Activated CD4-positive, alpha-beta T cell treated with anti-CD3 and anti-CD28 coated beads, Interleukin-2, amount 10 ng/mL, durations not matched to agents 7 days and 5 days (primary cell): Measurements from ENCODE around the gene LRBA. TPM values are rescaled to one million over a fixed set of nuclear protein-coding genes. Genes with fewer than 3 reads are reported as not detected.

Experiments
- CTCF ChIA-PET: fragments of 350-600 bp; sonication (Branson Sonifier 250); formaldehyde crosslinking; loops from one replicate; lab custom pipeline; 2021; ENCODE audit warnings: antibody characterized with exemption; lab: Charles Lee
- POLR2A ChIA-PET: fragments of 350-600 bp; sonication (Branson Sonifier 250); formaldehyde crosslinking; loops from one replicate; lab custom pipeline; 2021; ENCODE audit warnings: antibody characterized with exemption; lab: Charles Lee
- DNase-seq: peaks from one replicate; pipeline ENCODE4 v3.0.0-alpha.2; 2020
- H3K27ac Mint-ChIP-seq: one replicate; pipeline ENCODE4 v1.8.0; 2021; ENCODE audit warnings: mild to moderate bottlenecking, moderate library complexity, mixed read lengths
- H3K27me3 Mint-ChIP-seq: one replicate; pipeline ENCODE4 v1.8.0; 2021; ENCODE audit warnings: mixed read lengths
- H3K36me3 Mint-ChIP-seq: one replicate; pipeline ENCODE4 v1.8.0; 2021; ENCODE audit warnings: low read depth, mixed read lengths
- H3K4me1 Mint-ChIP-seq: one replicate; pipeline ENCODE4 v1.8.0; 2021; ENCODE audit warnings: mixed read lengths
- H3K4me3 Mint-ChIP-seq: one replicate; pipeline ENCODE4 v1.8.0; 2021; ENCODE audit warnings: mild to moderate bottlenecking, moderate library complexity, mixed read lengths
- H3K9me3 Mint-ChIP-seq: one replicate; pipeline ENCODE4 v1.8.0; 2021; ENCODE audit warnings: mixed read lengths
- total RNA-seq, 2 experiments: library from RNA; stranded (reverse); gene quantifications; one replicate each; pipeline ENCODE4 v1.2.3, GENCODE V29; 2021

Gene LRBA
- total RNA-seq, 2 experiments from 2014 or later: 44.7 to 49.6 TPM

DNA sequence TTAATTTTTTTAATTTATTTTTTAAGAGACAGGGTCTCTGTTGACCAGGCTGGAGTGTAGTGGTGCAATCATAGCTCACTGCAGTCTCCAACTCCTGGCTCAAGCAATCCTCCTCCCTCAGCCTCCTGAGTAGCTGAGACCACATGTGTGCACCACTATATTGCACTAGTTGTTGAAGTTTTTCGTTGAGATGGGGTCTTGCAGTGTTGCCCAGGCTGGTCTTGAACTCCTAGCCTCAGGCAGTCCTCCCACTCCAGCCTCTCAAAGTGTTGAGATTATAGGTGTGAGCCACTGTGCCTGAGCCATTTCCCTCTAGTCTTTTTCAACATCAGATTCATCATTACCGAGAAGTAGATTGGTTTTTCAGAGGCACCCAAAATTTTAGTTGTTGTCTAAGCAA is 771.2 kb downstream of the LRBA start:
- Mint-ChIP-seq H3K27me3 (no peaks in the 10 kb centered on the region), H3K9me3 (no peaks in the 10 kb centered on the region), H3K4me1 (no peaks in the 10 kb centered on the region), H3K36me3 (no peaks in the 10 kb centered on the region), H3K27ac (no peak overlapping the region), H3K4me3 (no peak overlapping the region)
- ChIA-PET POLR2A (no interaction called here), CTCF (interaction anchor here (0.8 to 2.1 kb wide), 2 partner anchors 104 to 246 kb away, joined by 3 to 5 read pairs; no protein-coding TSS in a partner anchor)
- DNase-seq: no peak

DNA sequence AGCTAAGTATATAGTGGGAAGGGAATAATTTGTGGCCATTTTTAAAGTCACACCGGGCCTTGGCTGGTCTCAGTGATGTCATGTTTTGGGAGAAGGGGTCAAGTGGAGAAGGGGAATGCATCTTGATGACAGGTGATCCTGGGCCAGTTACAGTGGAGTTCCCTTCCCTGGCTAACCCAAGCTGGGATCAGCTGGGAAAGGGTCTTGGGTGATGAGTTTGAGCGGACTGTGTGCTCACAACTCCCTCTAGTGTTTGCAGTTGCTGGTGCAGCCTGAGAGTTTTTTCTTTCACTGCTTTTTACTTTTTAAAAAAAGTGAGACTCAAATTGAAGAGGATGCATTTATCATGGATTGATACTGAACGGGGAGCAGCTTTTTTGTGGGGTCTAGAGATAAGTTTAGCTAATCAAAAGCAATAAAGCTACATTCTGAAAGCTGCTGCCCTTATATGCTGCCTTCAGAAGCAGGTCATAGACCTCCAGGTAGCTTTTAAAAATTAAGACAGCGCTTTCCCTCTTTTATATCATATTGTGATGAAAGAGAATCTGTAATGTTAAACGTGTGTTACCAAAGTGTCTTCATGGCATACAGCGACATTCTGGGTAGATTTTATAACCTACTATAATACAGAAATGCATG is 772.1 kb downstream of the LRBA start:
- H3K27ac Mint-ChIP-seq: no peak overlapping the region
- H3K4me1 Mint-ChIP-seq: no peaks in the 10 kb centered on the region
- H3K27me3 Mint-ChIP-seq: no peaks in the 10 kb centered on the region
- CTCF ChIA-PET: interaction anchor here (0.6 to 2.1 kb wide), 5 partner anchors 18 to 733 kb away, joined by 3 to 5 read pairs (median 3); no protein-coding TSS in a partner anchor
- POLR2A ChIA-PET: no interaction called here
- DNase-seq: peak; percentile 17
- H3K9me3 Mint-ChIP-seq: no peaks in the 10 kb centered on the region
- H3K4me3 Mint-ChIP-seq: no peak overlapping the region
- no peaks in the 10 kb centered on the region for H3K36me3 Mint-ChIP-seq

DNA sequence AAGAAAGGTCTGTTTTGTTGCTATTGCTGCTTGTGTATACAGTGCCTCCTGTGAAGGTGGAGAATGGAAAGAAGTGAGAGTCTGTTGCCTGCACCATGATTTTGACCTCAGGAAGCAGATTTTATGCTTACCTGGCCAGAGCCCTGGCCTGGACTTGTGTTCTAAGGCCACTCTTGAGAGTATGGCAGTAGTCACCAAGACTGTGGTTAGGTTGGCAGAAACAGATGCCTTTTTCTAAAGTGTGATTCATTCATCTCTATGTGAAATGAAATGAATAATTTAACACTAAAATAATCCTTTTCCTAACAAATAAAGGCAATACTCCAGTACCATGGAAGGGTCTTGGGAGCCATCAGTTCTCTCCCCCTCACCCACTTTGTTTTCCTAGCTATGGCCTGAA is 775.1 kb downstream of the LRBA start:
- Mint-ChIP-seq H3K4me1 (no peaks in the 10 kb centered on the region), H3K9me3 (no peaks in the 10 kb centered on the region), H3K4me3 (no peak overlapping the region), H3K27me3 (peaks cover 2% of the 10 kb centered on the region), H3K27ac (no peak overlapping the region), H3K36me3 (no peaks in the 10 kb centered on the region)
- DNase-seq: no peak
- ChIA-PET CTCF (no interaction called here), POLR2A (no interaction called here)

DNA sequence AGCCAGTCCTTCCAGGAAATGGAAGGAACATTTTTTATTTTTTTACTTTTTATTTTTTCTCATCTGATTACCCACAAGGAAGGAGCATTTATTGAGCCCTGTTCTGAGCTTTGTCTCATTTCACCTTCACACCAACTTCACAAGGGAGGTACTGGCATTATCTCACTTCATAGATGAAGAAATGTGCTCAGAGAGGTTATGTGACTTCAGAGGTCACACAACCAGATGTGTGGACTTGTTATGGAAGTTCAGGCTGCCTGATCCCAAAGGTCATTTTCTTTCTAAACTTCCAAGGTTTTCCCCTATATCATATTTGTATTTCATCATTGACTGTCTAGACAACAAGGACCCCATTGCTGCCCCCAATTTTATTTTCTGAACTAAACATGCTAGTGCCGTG is 776.5 kb downstream of the LRBA start:
- DNase-seq: no peak
- H3K4me3 Mint-ChIP-seq: no peak overlapping the region
- H3K4me1 Mint-ChIP-seq: no peaks in the 10 kb centered on the region
- ChIA-PET CTCF (no interaction called here), POLR2A (no interaction called here)
- no peaks in the 10 kb centered on the region for H3K36me3 Mint-ChIP-seq
- H3K27ac Mint-ChIP-seq: no peak overlapping the region
- no peaks in the 10 kb centered on the region for H3K9me3 Mint-ChIP-seq
- H3K27me3 Mint-ChIP-seq: peaks cover 4% of the 10 kb centered on the region

DNA sequence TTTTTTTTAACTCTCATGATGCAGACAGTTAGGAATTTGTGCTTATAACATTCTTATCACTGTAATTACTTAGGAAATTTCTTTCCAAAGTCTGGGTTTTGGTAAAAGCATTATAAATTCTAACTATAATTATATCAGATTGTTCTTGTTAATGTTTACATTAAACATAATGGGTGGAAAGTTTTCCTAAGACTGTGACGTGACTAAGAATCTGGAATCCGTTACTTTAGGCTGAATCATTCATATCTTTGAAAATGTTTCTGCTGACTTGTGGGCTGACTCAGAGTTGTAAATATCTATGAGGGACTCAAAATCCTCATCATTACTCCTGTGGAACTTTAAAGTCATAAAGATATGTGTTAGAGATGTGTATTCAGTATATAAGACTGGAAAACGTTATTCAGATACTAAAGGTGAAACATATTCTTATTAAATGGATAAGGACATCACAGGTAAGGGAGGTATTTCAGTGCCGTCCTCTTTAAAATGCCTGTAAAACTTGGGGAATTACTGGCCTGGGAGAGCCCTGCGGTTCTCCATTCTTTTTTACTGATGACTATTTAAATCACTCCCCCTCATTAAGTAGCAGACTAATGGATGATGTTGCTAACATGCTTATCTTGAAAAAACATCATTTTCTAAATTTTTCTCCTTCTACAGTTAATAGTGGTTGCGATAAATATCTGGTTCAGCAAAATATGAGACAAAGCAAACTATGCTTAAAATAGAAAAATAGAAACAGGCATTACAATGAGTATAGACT is 777.8 kb downstream of the LRBA start:
- no peak overlapping the region for H3K4me3 Mint-ChIP-seq
- ChIA-PET POLR2A (no interaction called here), CTCF (no interaction called here)
- H3K36me3 Mint-ChIP-seq: no peaks in the 10 kb centered on the region
- peaks cover 4% of the 10 kb centered on the region for H3K27me3 Mint-ChIP-seq
- no peaks in the 10 kb centered on the region for H3K4me1 Mint-ChIP-seq
- no peak overlapping the region for H3K27ac Mint-ChIP-seq
- DNase-seq: no peak
- no peaks in the 10 kb centered on the region for H3K9me3 Mint-ChIP-seq

DNA sequence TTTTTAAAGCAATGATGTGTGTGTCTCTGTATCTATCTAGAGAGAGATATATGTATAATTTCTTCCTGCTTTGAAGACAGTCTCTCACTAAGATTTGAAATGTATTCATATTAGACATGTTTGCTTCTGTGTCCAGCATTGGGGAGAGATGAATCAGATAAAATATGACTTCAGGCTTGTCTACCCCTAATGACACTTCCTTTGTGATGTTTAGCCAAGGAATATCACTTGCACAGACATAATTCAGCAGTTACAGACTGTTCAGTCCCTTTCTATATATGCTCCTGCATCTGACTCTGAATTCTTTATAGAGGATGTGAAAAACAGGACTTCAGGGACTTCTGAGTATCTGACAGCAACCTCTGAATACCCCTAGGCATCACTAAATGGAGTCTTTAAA is 778.5 kb downstream of the LRBA start:
- Mint-ChIP-seq H3K27me3 (peaks cover 4% of the 10 kb centered on the region), H3K27ac (no peak overlapping the region), H3K4me1 (no peaks in the 10 kb centered on the region), H3K9me3 (no peaks in the 10 kb centered on the region), H3K36me3 (no peaks in the 10 kb centered on the region), H3K4me3 (no peak overlapping the region)
- CTCF ChIA-PET: no interaction called here
- DNase-seq: no peak
- POLR2A ChIA-PET: no interaction called here

DNA sequence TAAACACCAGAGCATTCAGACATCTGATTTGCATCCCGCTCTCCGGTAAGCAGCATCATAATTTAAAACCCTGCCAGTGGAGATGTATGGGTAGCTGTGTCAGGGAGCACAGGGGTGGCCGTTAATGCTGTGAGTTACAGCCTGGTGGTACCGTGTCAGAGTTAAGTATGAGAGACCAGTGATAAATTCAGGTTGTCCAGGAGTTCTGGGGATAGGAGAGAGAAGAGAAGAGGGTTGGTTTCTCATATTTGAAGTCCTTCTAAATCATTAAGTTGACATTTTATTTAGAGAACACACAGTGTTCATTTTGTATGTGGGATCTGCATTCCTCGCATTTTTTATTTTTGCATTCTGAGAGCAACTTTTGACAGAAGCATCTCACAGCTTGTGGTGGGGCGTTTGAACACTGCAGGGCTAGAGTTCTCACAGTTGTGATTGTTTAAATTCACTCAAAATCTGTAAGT is 779.2 kb downstream of the LRBA start:
- H3K4me1 Mint-ChIP-seq: no peaks in the 10 kb centered on the region
- CTCF ChIA-PET: no interaction called here

DNA sequence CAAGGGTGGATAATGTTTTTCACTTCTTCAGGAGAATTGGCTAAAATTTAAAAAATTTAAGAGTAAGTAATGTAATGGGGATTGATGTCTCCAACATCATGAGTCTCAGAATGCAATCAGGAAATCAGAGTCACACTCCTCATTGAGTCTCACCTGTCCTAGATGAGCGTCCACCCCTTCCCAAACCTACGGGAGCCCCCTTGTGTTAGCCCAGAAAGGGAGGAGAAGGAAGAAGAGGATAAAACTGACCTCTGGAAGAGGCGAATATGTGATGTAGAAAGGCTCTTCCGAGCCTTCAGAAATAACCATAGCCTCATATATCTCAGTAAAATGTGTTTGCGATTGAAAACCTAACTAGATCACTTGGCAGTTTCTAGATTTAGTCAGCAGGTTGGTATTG is 779.8 kb downstream of the LRBA start:
- CTCF ChIA-PET: no interaction called here
- POLR2A ChIA-PET: no interaction called here
- no peaks in the 10 kb centered on the region for H3K4me1 Mint-ChIP-seq

More for the DNA sequence above, 779.2 kb downstream of the LRBA start:
- no peaks in the 10 kb centered on the region for H3K9me3 Mint-ChIP-seq
- no peaks in the 10 kb centered on the region for H3K36me3 Mint-ChIP-seq
- H3K4me3 Mint-ChIP-seq: no peak overlapping the region
- POLR2A ChIA-PET: no interaction called here
- H3K27ac Mint-ChIP-seq: no peak overlapping the region
- DNase-seq: no peak
- H3K27me3 Mint-ChIP-seq: peaks cover 7% of the 10 kb centered on the region

DNA sequence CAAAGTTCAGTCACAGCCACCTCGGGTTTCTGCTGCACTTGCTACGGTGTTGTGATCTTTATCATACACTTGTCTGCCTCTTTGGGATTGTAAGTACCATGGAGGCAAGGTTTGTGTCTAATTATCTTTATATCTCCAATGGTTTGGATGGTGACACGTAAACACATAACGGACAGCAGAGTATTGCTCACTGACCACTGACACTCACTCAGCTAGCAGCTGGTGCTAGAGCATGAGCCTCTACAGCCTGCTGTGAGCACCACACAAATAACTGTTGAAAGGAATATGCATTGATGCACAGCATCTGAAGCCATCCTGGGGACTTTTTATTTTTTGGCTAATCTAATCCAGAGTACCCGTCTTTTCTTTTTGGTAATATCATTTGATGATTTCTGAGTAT is 780.8 kb downstream of the LRBA start:
- Mint-ChIP-seq H3K4me1 (no peaks in the 10 kb centered on the region), H3K4me3 (no peak overlapping the region), H3K27me3 (peaks cover 14% of the 10 kb centered on the region), H3K36me3 (no peaks in the 10 kb centered on the region), H3K27ac (no peak overlapping the region), H3K9me3 (no peaks in the 10 kb centered on the region)
- ChIA-PET POLR2A (no interaction called here), CTCF (no interaction called here)
- no peak for DNase-seq

More for the DNA sequence above, 779.8 kb downstream of the LRBA start:
- no peak for DNase-seq
- Mint-ChIP-seq H3K9me3 (no peaks in the 10 kb centered on the region), H3K4me3 (no peak overlapping the region), H3K27me3 (peaks cover 10% of the 10 kb centered on the region), H3K36me3 (no peaks in the 10 kb centered on the region), H3K27ac (no peak overlapping the region)

DNA sequence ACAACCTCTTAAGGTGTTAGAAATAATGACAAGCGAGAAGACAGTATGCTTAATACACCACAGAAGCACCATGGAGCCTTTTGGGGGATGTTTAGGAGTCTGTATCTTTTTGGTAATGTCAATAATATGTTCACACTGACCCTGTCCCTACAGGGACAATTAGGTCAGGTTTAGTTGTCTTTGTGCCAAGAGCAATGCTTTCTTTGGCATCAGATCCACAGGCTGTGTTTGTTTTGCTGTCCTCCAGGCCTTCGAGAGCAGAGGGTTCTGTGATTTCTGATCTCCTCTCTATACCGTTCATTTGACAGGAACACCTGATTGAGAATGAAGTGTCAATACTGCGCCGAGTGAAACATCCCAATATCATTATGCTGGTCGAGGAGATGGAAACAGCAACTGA is 783.1 kb downstream of the LRBA start:
- H3K4me1 Mint-ChIP-seq: no peaks in the 10 kb centered on the region

DNA sequence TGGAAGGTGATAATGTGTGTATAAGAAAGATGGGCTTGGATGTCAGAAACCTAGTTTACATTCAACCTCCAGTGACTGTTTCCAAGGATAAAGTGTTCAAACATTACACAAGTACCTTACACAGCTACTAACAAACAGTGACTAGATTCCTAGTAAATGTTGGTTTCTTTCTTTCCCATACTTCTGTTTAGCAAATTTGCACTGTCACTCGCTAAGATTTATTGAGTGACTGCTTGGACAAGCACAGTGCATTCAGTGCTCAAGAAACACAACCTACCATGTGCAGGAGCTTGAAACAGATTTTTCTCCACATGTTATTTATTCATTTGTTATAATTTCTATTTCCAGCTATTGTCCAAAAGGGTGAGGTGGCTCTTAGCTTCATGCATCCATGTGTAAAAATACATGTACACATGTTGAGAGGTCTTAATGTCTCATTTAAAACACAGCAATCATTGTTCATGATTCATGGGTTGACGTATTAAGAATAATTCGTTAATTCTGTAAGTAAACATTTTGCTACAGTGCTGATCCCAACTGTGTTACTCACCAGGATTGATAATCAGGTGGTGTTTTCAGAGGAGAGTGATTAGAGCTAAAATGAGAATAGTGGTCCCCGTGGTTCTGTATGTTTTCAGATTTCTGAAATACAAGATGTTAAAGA is 783.8 kb downstream of the LRBA start:
- Mint-ChIP-seq H3K9me3 (no peaks in the 10 kb centered on the region), H3K27me3 (peaks cover 14% of the 10 kb centered on the region), H3K4me3 (no peak overlapping the region), H3K36me3 (no peaks in the 10 kb centered on the region), H3K27ac (no peak overlapping the region), H3K4me1 (no peaks in the 10 kb centered on the region)
- ChIA-PET CTCF (no interaction called here), POLR2A (no interaction called here)
- no peak for DNase-seq

More for the DNA sequence above, 783.1 kb downstream of the LRBA start:
- H3K27me3 Mint-ChIP-seq: peaks cover 14% of the 10 kb centered on the region
- no peaks in the 10 kb centered on the region for H3K9me3 Mint-ChIP-seq
- CTCF ChIA-PET: no interaction called here
- no peaks in the 10 kb centered on the region for H3K36me3 Mint-ChIP-seq
- POLR2A ChIA-PET: no interaction called here
- no peak overlapping the region for H3K27ac Mint-ChIP-seq
- DNase-seq: no peak
- no peak overlapping the region for H3K4me3 Mint-ChIP-seq

DNA sequence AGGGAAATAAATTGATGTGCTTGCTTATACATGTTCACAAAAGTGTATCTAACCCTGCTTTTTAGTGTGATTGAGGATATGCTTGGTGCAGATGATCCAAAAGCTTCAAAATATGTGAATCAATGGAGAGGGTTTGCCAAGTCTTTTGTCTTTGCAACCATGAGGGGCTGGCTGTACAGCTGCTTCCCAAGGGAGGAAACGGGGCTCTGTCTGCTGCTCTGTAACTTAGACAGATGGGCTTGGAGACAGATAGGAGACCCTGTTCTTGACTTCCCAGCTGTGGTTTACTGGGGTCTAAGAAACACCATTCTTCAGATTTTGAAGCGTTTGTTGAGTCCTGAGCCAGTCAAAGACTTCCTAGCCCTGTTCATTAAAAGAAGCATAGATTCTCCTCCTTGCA is 784.5 kb downstream of the LRBA start:
- peaks cover 12% of the 10 kb centered on the region for H3K27me3 Mint-ChIP-seq
- CTCF ChIA-PET: no interaction called here
- H3K4me1 Mint-ChIP-seq: no peaks in the 10 kb centered on the region
- no peak overlapping the region for H3K4me3 Mint-ChIP-seq
- H3K27ac Mint-ChIP-seq: no peak overlapping the region
- no peaks in the 10 kb centered on the region for H3K9me3 Mint-ChIP-seq
- H3K36me3 Mint-ChIP-seq: no peaks in the 10 kb centered on the region
- POLR2A ChIA-PET: no interaction called here
- no peak for DNase-seq

DNA sequence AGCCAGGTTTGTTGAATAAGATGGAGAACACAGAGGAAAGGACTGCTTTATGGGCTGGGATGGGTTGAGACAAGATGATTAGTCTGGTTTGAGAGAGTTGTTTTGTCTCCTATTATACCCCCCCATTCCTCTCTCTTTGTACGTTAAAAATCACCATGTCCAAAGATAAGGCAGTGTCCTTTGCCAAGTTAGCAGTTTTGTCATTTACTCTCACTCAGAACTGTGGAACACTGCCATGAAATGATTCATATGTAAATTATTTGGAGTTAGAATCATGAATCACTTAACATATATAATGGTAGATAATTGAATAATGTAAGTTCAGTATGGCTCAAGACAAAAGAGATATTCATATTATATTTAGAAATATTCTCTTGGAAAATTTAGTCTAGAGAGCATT is 785.6 kb downstream of the LRBA start:
- no peaks in the 10 kb centered on the region for H3K36me3 Mint-ChIP-seq
- H3K27me3 Mint-ChIP-seq: peaks cover 12% of the 10 kb centered on the region
- no peak overlapping the region for H3K4me3 Mint-ChIP-seq
- POLR2A ChIA-PET: no interaction called here
- H3K4me1 Mint-ChIP-seq: no peaks in the 10 kb centered on the region
- H3K27ac Mint-ChIP-seq: no peak overlapping the region
- CTCF ChIA-PET: interaction anchor here (0.7 kb wide), 1 partner anchor 338 kb away, joined by 4 read pairs; no protein-coding TSS in a partner anchor
- H3K9me3 Mint-ChIP-seq: no peaks in the 10 kb centered on the region
- no peak for DNase-seq
